HK-2 (cell line): Measurements from ENCODE around the gene PDHA1.

ENCODE experiments used
- DNase-seq: peaks from one replicate; pipeline ENCODE4 v3.0.0-alpha.2; 2018; ENCODE audit not compliant: unreplicated experiment

The PDHA1 gene

DNA sequence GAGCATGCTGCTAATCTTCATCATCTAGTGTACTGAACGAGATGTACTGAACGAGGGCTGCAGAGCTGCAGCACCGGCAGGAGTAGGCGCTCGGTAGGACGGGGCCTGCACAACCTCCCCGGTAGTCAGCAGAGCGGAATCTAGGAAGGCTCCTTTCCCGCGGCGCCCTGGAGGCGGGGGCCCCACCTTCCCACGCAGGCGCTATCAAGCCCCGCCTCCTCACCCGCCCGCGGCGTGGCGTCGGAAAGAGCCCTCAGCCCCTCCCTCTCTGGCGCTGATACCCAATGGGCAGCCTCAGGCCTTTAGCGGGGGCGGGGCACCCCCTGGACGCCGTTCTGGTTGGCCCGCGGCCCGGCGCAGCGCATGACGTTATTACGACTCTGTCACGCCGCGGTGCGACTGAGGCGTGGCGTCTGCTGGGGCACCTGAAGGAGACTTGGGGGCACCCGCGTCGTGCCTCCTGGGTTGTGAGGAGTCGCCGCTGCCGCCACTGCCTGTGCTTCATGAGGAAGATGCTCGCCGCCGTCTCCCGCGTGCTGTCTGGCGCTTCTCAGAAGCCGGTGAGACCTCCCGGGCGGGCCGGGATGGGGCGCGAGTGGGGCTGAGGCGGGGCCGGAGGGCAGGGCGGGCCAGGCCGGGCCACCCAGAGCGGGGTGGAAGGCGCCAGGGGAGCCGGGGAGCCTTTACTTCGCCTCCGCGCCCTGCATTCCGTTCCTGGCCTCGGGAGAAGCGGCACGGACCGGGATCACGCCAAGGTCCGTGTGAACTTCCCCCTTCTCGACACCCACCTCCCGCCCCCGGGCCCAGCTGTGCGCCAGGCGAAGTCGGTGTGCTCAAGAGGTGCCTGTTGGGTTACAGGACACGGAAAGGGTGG lies at the start of gene PDHA1:
TSS of gene PDHA1 (plus strand) at position 393 of the 874 bp plus-strand sequence. CDS start at position 504, 111 bp downstream.
- DNase-seq: peak; percentile 92

DNA sequence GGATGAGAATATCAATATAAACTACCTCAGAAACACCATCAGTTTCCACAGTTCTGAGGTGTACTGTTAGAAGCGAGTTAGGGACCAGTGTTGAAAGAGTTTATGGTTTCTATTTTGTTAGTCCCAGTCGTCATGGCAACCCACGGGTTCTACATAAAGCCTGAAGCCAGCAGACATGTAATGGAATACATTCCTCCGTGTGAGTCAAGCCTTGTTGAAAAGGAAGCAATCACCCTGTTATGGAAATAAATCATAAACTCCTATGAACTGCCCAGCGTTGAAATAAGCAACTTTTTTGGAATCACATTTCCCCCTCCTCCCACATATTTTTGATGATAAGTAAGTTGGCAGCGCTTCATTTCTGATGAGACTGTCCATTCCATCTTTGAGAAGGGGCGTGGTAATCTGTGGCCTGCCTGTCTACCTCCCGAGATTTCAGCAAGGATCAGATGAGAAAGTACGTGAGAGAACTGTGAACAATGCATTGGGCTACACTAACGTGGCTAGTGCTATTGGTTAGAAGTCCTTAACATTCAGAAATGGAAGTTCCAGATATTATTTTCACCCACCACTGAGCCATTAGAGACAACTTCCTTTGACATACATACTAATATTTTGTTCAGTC lies 40.4 kb upstream of the PDHA1 start:
- DNase-seq: no peak

DNA sequence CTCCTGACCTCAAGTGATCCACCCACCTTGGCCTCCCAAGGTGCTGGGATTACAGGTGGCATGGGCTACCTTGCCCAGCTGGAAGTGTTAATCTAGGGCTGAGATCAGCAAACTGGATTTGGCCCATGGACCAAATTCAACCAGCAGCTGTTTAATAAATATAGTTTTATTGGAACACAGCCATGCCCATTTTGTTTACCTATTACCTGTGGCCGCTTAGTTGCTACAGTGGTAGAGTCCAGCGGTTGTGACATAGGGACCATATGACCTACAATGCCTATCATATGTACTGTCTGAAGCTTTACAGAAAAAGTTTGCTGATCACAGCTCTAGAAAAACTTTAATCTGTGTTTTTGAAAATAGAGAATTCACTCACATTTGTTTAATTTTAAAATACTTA lies 17.2 kb upstream of the PDHA1 start:
- DNase-seq: no peak

DNA sequence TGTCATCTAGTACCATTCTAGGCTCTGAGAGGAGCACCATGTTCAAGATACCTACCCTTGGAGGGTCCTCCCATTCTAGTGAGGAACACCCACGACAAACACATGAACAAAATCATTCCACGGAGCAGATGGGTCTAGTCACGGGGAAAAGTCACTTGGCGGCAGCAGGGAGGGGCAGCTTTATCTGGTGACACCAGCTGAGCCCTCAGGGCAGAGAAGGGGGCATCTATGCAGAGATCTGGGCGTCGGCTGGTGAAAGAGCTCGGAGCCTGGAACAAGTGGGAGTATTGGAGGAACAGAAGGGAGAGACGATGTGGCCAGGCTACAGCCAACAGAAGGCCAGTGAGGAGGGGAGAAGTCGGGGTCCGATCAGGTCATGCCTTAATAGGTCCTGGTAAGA lies 11.9 kb upstream of the PDHA1 start:
- DNase-seq: no peak

DNA sequence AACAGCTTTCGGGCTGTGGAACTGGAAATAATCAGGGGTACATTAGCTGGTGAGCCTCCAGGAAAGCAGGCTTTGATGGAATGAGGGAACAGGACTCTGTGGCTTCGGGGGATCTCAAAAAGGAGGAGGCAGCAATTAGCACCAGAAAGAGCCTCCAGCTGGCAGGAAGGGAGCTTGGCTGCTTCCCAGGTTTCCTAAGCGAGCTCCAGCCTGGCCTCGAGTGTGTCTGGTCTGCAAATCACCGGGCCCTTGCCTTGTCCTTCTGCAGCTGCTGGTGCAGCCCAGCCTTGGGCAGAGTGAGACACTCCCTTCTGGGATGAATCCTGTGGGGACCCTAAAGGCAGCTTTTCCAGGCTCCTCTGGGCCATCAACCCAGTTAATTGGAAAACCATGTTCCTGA lies 10.7 kb upstream of the PDHA1 start:
- DNase-seq: no peak

DNA sequence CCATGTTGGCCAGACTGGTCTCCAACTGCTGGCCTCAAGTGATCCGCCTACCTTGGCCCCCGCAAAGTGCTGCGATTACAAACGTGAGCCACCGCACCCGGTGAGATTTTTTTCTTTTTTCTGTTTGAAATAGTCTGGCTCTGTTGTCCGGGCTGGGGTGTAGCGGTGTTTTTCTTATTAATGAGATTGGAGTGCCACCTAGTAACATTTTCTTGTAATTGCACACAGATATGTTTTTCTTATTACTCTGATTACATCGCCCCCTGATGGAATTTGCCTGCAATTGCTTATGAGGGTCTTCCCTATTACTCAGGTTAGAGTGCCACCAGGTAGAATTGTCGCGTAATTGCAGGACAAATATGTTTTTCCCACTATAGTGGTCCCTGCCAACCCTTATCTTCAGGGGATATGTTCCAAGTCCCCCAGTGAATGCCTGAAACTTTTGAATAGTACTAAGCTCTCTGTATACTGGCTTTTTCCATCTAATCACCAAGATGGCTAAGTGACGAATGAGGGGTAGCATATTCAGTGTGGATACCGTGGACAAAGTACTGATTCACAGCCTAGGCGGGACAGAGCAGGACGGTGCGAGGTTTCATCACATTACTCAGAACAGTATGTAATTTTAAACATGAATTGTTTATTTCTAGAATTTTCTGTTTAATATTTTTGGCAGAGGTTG lies 8.6 kb upstream of the PDHA1 start:
- no peak for DNase-seq

DNA sequence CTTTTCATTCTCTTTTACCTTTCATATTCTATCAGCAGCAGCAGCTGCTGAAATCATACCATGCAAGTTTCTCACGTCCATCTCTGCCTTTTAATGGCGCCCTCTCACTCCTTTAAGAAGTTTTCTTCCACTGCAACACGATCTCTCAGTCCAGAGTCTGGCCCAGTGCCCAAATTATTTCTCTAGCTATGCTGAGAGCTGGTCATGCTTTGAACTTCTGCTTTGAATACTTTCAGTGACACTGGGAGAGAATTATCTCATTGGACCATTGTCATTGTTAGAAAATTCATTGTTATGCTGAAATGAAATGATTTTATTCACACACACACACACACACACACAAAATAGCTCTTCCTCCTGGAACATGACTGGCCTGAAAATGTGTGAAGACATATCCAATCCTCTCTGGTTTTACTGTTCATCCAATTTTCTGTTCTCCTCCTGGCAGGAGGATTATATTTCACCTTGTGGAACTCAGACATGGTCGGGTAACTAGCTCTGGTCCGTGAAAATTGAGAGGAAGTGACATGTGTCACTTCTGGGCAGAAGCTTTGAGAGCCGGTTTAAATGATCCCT lies 1.3 kb upstream of the PDHA1 start:
- no peak for DNase-seq

DNA sequence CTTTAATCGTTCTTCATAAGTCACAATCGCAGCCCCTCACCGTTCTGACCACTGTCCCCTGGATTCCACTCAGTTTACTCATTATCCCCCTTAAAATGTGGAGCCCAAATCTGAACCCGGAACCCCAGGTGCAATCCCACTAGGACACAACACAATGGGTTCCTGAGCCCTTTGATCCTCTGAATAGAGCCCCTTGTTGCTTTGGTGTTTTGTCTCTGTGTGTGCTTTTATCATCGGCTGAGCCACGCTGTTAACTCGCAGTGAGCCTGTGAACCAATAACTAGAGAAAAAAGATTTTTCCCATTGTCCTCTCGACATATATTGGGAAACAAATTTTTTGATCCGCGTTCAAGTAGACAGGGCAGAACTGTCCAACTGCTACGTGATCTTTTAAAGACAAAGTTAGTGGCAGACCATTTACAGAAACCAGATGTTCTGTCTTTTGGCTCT lies 617 bp upstream of the PDHA1 start:
- no peak for DNase-seq

DNA sequence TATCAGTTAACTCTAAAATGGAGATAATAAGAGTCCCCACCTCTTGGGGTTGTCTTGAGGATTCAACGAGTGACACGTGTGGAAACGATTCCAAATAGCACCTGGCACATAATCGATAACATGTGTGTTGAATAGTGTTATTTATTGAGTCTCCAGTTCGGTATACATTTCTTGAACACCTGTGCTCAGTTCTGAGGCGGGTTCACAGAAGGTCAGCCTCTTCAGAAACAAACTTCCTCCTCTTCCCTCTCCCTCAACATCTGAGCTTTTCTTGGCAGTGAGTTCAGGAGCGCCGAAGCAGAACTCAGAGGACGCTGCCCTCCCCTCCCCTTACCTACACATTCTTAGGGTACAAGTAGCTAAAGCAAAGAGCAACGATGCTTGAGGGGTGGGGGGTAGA lies 934 bp downstream of the PDHA1 start:
- no peak for DNase-seq

DNA sequence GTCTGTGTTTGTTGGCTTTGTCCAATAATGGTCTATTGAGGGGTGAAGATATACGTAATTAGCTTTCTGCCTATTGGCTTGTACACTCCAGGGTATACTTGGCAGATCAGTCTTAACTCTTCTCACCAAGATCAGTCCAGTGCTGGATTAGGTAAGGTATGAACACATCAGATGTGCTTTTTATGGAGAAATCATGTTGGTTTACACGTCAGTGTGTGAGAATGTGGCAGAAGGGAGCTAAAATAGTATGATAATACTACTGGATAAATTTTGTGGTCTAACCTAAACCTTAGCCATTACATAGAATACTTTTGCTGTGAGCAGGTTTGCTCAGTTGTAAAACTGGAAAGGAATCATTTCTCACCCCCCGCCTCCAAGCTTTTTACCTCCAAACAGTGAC lies 4.2 kb downstream of the PDHA1 start:
- DNase-seq: no peak

DNA sequence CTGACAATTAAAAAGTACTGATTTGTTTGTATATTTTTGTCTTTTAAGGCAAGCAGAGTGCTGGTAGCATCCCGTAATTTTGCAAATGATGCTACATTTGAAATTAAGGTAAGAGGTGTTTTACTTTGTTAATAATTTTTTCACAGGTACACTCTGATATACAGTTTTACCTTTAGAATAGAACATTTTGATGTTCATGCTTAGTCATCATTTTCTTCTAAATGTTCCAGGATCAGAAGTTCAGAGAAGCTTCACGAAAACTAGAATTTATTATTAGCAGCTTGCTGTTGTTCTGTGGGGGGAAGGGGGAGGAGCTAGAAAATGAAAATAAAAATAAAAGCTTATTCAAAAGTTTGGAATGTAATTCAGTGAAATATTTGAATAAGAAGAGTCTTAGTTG lies 5.5 kb downstream of the PDHA1 start:
- no peak for DNase-seq

DNA sequence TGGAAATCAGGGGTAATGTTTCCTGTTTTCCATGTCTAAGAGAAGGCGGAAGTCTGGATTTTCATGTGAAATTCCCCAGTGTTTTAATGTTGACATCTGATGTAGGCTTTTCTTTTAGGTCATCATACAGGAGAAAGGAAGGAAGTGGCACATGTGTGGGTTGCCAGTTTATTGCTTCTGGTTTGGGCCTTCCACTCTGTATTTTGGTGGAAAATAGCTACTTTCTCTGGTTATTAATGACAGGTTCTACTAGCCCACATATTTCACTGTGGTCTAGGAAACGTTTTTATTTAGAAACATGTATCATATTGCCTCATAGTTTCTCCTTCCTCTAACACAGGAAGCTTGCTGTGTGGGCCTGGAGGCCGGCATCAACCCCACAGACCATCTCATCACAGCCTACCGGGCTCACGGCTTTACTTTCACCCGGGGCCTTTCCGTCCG lies 7.2 kb downstream of the PDHA1 start:
- DNase-seq: no peak

DNA sequence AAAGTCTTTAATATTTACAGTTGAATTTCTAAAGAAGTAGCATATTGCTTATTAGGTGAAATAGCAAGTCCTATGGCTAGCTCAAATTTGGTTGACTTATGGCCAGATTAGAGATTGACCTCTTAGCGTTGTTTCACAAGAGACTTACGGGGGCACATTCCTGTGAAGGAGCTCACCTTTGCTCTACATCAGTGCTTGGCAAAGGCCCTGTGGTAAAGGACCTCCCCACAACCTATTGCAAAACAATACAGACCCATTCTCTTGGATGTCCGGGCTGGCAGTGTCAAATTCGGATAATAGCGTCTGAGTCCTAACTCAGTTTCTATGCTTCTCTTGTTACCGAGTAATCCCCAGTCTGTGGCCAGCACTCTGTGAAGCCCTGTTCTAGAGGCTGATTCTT lies 10.9 kb downstream of the PDHA1 start:
- no peak for DNase-seq

DNA sequence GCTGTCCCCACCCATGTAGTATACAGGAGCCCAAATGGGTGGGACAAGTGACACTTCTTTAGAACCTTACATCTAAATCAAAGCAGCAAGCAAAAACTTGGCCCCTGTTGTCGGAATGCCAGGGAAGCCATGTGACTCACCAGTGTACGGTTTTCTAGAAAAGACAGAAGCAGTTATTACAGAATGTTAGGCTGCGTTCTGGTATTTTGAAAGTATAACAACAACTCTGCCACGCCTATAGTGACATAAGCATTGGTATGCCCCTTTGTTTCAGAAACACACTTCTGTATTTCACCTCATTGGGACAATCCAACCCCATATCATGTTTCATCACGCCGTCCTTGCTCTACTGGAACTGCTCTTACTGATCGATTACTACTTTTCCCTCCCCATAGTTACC lies 14.8 kb downstream of the PDHA1 start:
- no peak for DNase-seq

DNA sequence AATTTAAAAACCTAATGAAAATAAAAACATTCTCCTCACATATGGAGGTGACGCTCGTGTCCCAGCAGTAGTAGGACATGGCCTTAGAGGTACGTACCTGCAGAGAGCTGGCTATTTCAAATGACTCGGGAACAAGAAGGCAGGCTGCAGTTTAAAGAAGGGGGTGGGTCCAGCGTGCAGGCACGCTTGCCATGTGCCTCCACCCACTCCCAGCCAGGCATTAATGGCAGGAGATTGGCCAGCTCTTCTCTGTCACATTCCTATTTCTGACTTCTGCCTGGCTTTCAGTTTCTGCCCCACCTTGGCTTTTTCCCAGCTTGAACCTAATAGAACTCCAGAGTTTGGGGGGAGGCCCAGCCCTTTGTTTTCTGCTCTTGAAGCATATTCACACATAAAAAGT lies 17.2 kb downstream of the PDHA1 start:
- no peak for DNase-seq

DNA sequence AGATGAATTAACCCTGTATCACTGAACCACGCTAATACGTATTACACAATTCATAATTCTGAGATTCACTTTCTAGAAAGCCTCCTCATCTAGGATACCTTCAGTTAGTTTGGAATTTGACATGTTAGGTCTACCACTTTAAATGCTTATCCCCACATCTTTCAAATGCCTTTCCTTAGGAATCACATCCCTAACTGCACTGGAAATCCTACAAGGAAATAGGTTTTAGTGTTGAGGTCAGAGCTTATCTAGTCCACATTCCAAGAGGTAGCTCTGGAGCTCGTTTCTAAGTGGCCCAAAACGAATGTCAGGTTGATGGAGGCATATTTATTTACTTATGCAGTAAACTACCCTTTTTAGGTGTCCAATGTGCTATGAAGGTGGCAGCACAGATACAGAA lies 18.0 kb downstream of the PDHA1 start:
- DNase-seq: no peak

DNA sequence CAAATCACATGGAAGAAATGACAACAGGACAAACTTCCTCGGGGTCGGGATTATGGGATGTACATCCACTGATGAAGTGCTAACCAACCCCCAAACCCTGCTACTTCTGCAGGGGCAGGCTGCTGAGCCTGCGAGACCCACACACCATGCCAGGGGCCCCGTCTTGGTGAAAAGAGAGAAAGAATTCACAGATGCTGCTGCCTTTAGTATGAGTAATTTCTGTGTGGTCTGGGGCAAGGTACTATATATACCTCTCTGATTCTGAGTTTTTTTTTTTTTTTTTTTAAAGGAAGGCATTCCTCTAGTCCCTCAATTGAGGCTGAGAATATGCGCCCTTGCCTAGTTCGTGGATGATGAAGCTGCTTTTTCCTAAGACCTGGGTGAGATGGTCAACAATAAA lies 24.8 kb downstream of the PDHA1 start:
- DNase-seq: no peak

DNA sequence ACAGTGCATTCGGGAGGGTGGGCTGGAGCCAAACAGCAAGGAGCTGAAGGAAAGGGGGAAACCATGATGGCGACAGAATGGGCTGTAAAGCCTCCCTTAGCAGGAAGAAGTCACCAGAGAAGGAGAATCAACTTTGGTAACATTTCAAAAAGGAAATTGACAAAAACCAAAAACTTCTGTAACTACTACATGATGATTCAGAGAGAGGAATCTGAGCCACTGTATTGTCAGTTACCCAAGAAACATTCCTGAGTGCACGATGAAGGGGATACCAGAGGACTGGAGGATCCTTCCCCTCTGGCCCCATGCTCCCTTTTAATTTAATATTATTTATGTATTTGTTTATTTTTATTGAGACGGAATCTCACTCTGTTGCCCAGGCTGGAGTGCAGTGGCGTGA lies 26.3 kb downstream of the PDHA1 start:
- no peak for DNase-seq

DNA sequence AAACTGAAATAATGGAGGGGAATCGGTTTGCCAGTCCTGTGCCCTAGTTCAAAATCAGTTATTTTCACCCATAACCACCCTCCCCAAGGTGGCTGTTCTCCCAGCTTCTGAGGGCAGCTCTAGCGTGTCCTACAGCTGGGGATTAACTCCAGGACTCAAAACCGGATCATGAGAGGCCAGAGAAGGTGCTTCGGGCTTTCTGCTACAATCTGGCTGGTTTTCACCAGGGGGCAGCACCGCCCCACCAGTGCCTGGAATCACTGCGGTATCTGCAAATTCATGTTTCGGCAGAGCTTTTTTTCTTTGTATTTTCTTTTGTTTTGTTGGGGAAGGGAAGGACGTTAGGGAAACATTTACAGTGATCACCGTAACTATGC lies 28.4 kb downstream of the PDHA1 start:
- DNase-seq: peak; percentile 66

DNA sequence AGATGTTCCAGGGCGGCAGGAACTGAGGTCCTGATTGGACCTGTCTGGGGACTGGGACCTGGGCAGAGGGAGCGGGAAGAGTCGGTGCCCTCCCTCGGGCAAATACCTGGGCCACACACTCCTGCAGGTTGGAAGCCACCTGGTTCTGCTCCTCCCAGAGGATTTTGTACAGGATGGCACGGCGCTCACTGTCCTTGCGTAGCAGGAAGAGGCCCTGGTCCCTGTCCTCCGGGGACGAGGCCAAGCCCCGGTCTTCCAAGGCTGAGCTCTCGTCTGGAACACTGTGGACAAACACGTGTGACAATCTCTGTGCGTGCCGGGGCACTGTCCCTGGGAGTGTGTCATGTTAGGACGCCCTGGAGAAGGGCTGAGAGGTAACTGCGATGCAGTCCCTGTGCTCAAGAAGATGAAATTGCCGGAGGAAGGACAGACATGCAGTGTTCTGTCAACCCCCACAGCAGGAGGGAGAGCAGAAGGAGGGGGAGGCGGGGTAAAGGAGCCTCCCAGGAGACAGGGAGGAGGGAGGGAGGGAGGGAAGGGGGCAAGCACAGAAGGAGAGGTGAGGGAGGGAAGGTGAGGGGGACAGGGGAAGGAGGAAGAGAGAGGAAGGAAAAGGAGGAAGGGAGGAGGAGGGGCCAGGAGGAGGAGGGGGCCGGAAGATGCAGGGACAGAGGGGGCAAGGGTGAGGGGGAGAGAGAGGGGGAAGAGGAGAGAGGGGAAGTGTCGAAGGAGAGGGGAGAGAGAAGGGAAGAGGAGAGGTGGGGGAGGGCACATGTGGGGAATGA lies 29.0 kb downstream of the PDHA1 start:
- peak; percentile 6 for DNase-seq

DNA sequence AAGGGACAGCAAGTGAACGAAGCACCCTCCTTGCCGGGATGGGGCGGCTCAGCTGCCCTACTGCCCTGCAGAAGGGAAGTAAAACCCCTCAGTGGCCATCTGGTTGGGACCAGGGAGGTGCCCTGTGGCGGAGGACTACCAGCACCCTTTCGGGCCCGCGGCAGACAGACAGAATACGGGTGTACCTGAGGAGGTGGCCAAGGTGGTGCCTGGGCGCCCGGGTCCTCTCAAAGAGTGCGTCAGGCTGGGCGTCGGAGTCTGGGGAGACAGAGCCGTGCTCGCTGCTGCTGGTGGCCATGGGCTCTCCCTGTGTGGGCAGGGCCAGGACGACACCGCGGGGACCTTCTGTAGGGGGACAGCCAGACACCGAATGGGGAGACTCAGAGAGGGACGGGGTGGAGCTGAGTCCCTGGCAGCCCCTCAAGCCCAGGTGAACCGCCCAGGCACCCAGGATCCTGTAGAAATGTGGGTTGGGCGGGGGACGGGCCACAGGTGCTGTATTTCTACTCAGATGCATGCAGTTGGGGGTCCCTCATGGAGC lies 29.7 kb downstream of the PDHA1 start:
- DNase-seq: no peak
